Body of pancreas (tissue), 4 donors: Measurements from ENCODE around the gene ECPAS. TPM values are rescaled to one million over a fixed set of nuclear protein-coding genes. Genes with fewer than 3 reads are reported as not detected.

Experiments
- ATAC-seq: fragments of 150-250 bp; one replicate; pipeline ENCODE4 v1.9.1; 2016
- DNase-seq, 4 donors: peaks; one replicate each; pipeline ENCODE4 v3.0.0-alpha.2; 2019
- H3K27ac ChIP-seq, 4 donors: fragments of 200-600 bp; sonication (generic); 1 replicate in 3 of 4; 2 replicates in 1 of 4; pipeline versions ENCODE4 v1.5.1 to v1.6.1; 2016 to 2019; ENCODE audit warnings: mild to moderate bottlenecking in 1 of 4, mixed read lengths in 1 of 4, moderate library complexity in 1 of 4
- H3K27me3 ChIP-seq, 2 donors: fragments of 200-600 bp; sonication (generic); one replicate each; pipeline ENCODE4 v1.6.0; 2016; ENCODE audit warnings: mild to moderate bottlenecking in 1 of 2
- H3K36me3 ChIP-seq, 2 donors: fragments of 200-600 bp; sonication (generic); replicated peaks in 1 of 2; 2 replicates each; pipeline ENCODE4 v1.5.1; 2016; ENCODE audit warnings: low read depth in 2 of 2; ENCODE audit not compliant: insufficient read depth in 1 of 2
- H3K4me1 ChIP-seq: fragments of 200-600 bp; sonication (generic); one replicate; pipeline ENCODE4 v1.6.0; 2016
- H3K4me3 ChIP-seq, 2 donors: fragments of 200-600 bp; sonication (generic); 1 replicate in 1 of 2; 2 replicates in 1 of 2; pipeline ENCODE4 v1.5.1; 2016 to 2019
- H3K9me3 ChIP-seq, 3 donors: fragments of 200-600 bp; sonication (generic); 1 replicate in 2 of 3; 2 replicates in 1 of 3; pipeline ENCODE4 v1.5.1; 2016
- POLR2A ChIP-seq, 3 donors: fragments of 450-650 bp; IDR thresholded peaks; one replicate each; pipeline ENCODE4 v1.6.1; 2016; ENCODE audit warnings: antibody characterized with exemption in 3 of 3, mild to moderate bottlenecking in 2 of 3
- WGBS, 2 donors: methylation state at CpG; one replicate each; pipeline ENCODE4 v1.1.5; 2017; 5-methylcytosine and 5-hydroxymethylcytosine counted together
- intact Hi-C: fragments of 100-400 bp; cut with DNase I; formaldehyde crosslinking; loops from one replicate; pipeline ENCODE4 v1.15.1; 2023
- total RNA-seq, 2 donors: library from RNA; depleted of rRNA; stranded (reverse); fragments of >200 nt; gene quantifications; one replicate each; pipeline ENCODE4 v1.1.0, GENCODE V29; 2016
- TF ChIP-seq, protein P1 (sequence below), 7 experiments: fragments of 450-650 bp in 4 of 7; fragments of 200-600 bp in 3 of 7; sonication (generic) in 3 of 7; IDR thresholded peaks; one replicate each; pipeline ENCODE4 v1.5.1; 2016 to 2019; ENCODE audit warnings: antibody characterized with exemption in 7 of 7

ECPAS gene, protein sequence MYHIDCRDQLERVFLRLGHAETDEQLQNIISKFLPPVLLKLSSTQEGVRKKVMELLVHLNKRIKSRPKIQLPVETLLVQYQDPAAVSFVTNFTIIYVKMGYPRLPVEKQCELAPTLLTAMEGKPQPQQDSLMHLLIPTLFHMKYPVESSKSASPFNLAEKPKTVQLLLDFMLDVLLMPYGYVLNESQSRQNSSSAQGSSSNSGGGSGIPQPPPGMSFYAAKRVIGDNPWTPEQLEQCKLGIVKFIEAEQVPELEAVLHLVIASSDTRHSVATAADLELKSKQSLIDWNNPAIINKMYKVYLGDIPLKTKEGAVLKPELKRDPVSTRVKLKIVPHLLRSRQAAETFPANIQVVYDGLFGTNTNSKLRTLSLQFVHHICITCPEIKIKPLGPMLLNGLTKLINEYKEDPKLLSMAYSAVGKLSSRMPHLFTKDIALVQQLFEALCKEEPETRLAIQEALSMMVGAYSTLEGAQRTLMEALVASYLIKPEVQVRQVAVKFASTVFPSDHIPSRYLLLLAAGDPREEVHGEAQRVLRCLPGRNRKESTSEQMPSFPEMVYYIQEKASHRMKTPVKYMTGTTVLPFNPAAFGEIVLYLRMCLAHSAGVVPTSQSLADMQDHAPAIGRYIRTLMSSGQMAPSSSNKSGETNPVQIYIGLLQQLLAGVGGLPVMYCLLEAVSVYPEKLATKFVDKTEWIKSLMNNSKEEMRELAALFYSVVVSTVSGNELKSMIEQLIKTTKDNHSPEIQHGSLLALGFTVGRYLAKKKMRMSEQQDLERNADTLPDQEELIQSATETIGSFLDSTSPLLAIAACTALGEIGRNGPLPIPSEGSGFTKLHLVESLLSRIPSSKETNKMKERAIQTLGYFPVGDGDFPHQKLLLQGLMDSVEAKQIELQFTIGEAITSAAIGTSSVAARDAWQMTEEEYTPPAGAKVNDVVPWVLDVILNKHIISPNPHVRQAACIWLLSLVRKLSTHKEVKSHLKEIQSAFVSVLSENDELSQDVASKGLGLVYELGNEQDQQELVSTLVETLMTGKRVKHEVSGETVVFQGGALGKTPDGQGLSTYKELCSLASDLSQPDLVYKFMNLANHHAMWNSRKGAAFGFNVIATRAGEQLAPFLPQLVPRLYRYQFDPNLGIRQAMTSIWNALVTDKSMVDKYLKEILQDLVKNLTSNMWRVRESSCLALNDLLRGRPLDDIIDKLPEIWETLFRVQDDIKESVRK (N-terminal part only)
- total RNA-seq: 10 to 100 TPM; 35.3 to 57.6 TPM

DNA sequence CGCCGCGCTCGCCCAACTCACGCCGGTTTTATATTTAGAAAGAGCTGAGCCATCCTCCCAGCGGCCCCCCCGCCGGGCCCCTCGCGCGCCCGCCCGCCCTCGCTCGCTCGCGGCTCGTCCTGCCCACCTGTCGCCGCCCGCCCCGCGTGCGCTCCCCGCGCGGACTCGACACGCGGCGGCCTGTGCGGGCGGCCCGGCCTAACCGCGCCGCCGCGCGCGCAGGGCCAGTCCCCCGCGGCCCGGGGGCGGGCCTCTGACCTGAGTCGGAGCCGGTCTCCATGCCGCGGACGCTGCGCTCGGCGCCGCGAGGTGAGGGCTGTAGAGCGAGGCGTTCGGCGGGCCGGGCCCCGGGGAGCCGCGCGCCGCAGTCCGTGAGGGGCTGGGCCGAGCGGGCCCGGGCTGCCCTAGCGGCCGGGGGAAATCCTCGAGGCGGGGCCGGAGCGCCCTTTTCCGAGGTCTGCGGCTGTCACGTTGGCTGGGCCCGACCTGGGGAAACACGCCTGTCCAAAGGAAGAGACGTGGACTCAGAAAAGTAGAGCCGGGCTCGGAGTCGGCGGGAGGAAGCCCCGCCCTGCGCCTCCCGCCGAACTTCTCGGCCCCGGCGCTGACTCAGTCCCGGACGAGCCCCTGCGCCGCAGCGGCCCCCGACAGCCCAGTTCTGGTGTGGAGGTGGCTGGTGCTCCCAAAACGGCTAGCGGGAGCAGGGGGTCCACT, at the start of gene ECPAS:
ECPAS (minus strand) TSS at position 526 of the 714 bp plus-strand sequence. CDS start 11,465 bp downstream, outside the sequence.
- Histone ChIP-seq H3K27me3 (no peaks in the 10 kb centered on the region), H3K9me3 (no peaks in the 10 kb centered on the region), H3K36me3 (no peaks in the 10 kb centered on the region), H3K27ac (peak within 1 kb of the TSS; percentile 86 to 97 (median 97)), H3K4me3 (peak within 1 kb of the TSS; percentile 36 to 57), H3K4me1 (peaks cover 25% of the 10 kb centered on the region)
- peak; percentile 51 to 76 (median 71) for TF ChIP-seq POLR2A (IDR thresholded peaks at IDR 0.05)
- TF ChIP-seq, protein P1, sequence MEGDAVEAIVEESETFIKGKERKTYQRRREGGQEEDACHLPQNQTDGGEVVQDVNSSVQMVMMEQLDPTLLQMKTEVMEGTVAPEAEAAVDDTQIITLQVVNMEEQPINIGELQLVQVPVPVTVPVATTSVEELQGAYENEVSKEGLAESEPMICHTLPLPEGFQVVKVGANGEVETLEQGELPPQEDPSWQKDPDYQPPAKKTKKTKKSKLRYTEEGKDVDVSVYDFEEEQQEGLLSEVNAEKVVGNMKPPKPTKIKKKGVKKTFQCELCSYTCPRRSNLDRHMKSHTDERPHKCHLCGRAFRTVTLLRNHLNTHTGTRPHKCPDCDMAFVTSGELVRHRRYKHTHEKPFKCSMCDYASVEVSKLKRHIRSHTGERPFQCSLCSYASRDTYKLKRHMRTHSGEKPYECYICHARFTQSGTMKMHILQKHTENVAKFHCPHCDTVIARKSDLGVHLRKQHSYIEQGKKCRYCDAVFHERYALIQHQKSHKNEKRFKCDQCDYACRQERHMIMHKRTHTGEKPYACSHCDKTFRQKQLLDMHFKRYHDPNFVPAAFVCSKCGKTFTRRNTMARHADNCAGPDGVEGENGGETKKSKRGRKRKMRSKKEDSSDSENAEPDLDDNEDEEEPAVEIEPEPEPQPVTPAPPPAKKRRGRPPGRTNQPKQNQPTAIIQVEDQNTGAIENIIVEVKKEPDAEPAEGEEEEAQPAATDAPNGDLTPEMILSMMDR (IDR thresholded peaks at IDR 0.05): peak in 4 of 7 experiments; percentile 10 to 29 (median 18)
- DNase-seq: peak; percentile 75 to 82 (median 78)
- peak; percentile 72 for ATAC-seq
- WGBS, 2 donors: 0% methylated on average over 61 of the region's 101 CpGs; no CpG with 5 or more reads in 1 of the 2 donors
- intact Hi-C loops: no loop called here

DNA sequence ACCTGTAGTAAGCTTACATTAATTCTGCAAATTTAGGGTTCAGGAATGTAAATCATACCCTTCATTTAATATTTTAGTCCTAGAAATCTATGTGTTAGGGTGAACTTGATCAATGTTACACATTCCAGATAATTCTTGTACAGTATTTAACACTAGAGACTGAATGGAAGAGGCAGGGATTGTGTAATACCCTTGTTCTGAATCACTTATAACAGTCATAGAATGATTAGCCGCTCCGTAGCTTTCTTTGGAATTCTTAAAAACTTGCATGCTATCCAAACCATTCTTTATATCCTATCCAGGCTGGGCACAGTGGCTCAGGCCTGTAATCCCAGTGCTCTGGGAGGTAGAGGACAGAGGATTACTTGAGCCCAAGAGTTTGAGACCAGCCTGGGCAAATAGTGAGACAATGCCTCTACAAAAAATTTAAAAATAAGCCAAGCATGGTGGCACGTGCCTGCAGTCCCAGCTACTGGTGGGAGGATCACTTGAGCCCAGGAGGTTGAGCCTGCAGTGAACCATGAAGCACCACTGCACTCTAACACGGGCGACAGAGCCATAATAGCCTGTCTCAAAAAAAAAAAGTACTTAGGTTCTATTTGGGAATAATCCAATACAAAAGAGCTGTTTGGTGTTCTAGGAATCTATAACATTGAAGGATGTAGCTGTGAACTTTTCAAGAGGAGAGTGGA, 49.1 kb upstream of the ECPAS start:
- H3K4me3 ChIP-seq: no peak overlapping the region
- H3K27ac ChIP-seq: no peak overlapping the region
- TF ChIP-seq, protein P1 (IDR thresholded peaks at IDR 0.05): no peak
- TF ChIP-seq POLR2A (IDR thresholded peaks at IDR 0.05): no peak
- peaks cover 0 to 4% of the 10 kb centered on the region in 2 donors for H3K36me3 ChIP-seq
- H3K9me3 ChIP-seq: peaks cover 0 to 18% (median 0%) of the 10 kb centered on the region in 3 donors
- no peaks in the 10 kb centered on the region for H3K27me3 ChIP-seq
- DNase-seq (no peak), ATAC-seq (no peak)
- no peaks in the 10 kb centered on the region for H3K4me1 ChIP-seq
- 88 to 90% methylated on average over 5 of the region's 5 CpGs for WGBS, 2 donors
- intact Hi-C loops: no loop called here

DNA sequence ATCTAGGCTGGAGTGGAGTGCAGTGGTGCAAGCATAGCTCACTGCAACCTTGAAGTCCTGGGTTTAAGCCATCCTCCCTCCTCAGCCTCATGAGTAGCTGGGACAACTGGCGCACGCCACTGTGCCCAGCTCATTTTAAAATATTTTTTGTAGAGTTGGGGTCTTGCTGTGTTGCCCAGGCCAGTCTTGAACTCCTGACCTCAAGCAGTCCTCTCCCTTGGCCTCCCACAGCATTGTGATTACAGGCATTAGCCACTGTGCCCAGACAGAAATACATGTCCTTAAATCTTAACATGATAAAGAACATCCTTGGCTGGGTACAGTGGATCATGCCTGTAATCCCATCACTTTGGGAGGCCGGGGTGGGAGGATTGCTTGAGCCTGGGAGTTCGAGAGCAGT, 47.5 kb upstream of the ECPAS start:
- DNase-seq: no peak
- intact Hi-C loops: no loop called here
- Histone ChIP-seq H3K27ac (no peak overlapping the region), H3K27me3 (no peaks in the 10 kb centered on the region), H3K36me3 (peaks cover 0 to 3% of the 10 kb centered on the region in 2 donors), H3K4me3 (no peak overlapping the region), H3K9me3 (peaks cover 0 to 4% (median 0%) of the 10 kb centered on the region in 3 donors), H3K4me1 (no peaks in the 10 kb centered on the region)
- TF ChIP-seq POLR2A (IDR thresholded peaks at IDR 0.05): no peak
- TF ChIP-seq, protein P1 (IDR thresholded peaks at IDR 0.05): no peak
- no peak for ATAC-seq
- WGBS, 2 donors: 96 to 100% methylated on average over 2 to 4 of the region's 4 CpGs

DNA sequence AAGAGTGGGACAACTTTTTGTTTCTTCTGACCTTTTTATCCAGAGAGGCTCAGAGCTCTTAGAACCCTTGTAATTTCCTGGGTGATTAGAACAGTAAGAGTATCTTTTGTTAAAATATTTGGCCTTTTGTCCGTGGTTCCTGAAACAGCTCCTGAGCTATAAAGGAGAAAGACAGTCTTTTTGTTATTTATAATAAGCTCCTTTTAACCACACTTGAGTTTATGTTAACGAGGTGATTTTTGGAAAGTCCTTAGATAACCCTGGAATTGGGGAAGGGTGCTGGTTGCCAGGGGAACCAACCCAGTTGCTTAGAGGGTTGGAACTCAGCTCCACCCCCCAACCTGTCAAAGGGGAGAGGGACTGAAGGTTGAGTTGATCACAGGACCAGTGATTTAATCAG, 45.6 kb upstream of the ECPAS start:
- H3K27me3 ChIP-seq: no peaks in the 10 kb centered on the region
- peaks cover 0 to under 1% of the 10 kb centered on the region in 2 donors for H3K36me3 ChIP-seq
- H3K9me3 ChIP-seq: peaks cover 0 to under 1% (median 0%) of the 10 kb centered on the region in 3 donors
- intact Hi-C loops: no loop called here
- H3K4me3 ChIP-seq: no peak overlapping the region
- TF ChIP-seq POLR2A (IDR thresholded peaks at IDR 0.05): no peak
- TF ChIP-seq, protein P1 (IDR thresholded peaks at IDR 0.05): no peak
- ATAC-seq (no peak), DNase-seq (no peak)
- peaks cover 12% of the 10 kb centered on the region for H3K4me1 ChIP-seq
- no peak overlapping the region for H3K27ac ChIP-seq
- 39 to 78% methylated on average over 2 of the region's 2 CpGs for WGBS, 2 donors
